Activated T-helper 1 cell treated with anti-CD3 and anti-CD28 coated beads, Interleukin-12 subunit alpha, Interleukin-12 subunit beta, Interleukin-2, Interleukin-4 antibody, amounts not matched to agents 30 ng/mL and 10 ng/mL and 1 ng/mL, durations not matched to agents 14 hours and 24 hours and 36 hours (primary cell): ENCODE data around the gene SCAMP4. TPM values are rescaled to one million over a fixed set of nuclear protein-coding genes. Genes with fewer than 3 reads are reported as not detected.

Source experiments
- DNase-seq: peaks from one replicate; pipeline ENCODE4 v3.0.0; 2021; ENCODE audit warnings: low spot score
- H3K27ac Mint-ChIP-seq: one replicate; pipeline ENCODE4 v1.8.0; 2021; ENCODE audit warnings: mild to moderate bottlenecking, mixed read lengths
- H3K27me3 Mint-ChIP-seq: one replicate; pipeline ENCODE4 v1.8.0; 2022; ENCODE audit warnings: mild to moderate bottlenecking, moderate library complexity, mixed read lengths; ENCODE audit not compliant: insufficient read depth
- H3K36me3 Mint-ChIP-seq: one replicate; pipeline ENCODE4 v1.8.0; 2021; ENCODE audit warnings: low read depth, mixed read lengths
- H3K4me1 Mint-ChIP-seq: one replicate; pipeline ENCODE4 v1.8.0; 2021; ENCODE audit warnings: low read depth, mixed read lengths
- H3K4me3 Mint-ChIP-seq: one replicate; pipeline ENCODE4 v1.8.0; 2021; ENCODE audit warnings: mild to moderate bottlenecking, moderate library complexity, mixed read lengths
- H3K9me3 Mint-ChIP-seq: one replicate; pipeline ENCODE4 v1.8.0; 2021; ENCODE audit warnings: mixed read lengths
- intact Hi-C: fragments of 100-400 bp; cut with micrococcal nuclease; formaldehyde crosslinking; loops from one replicate; pipeline ENCODE4 v1.15.1; 2024
- total RNA-seq: library from RNA; stranded (reverse); gene quantifications from 2 replicates; pipeline ENCODE4 v1.2.3, GENCODE V29; 2022

SCAMP4 gene
- total RNA-seq, 1 donor from 2014 or later = 41.5 TPM

- Mint-ChIP-seq H3K27ac (peak overlapping the region; percentile 68), H3K27me3 (peaks cover 1% of the 10 kb centered on the region), H3K4me1 (peaks cover 17% of the 10 kb centered on the region), H3K9me3 (no peaks in the 10 kb centered on the region), H3K4me3 (peak overlapping the region; percentile 51), H3K36me3 (no peaks in the 10 kb centered on the region)
- intact Hi-C loops = loop anchor here (2.0 kb wide), 1 partner anchor 164 kb away; no protein-coding TSS in a partner anchor
- no peak for DNase-seq
Observed at GRCh38 chr19:1896508-1896907, 8.7 kb upstream of the SCAMP4 start.

GRCh38 chr19:1901940-1902404, 3.2 kb upstream of the SCAMP4 start:
- H3K4me3 Mint-ChIP-seq = no peak overlapping the region
- H3K9me3 Mint-ChIP-seq = no peaks in the 10 kb centered on the region
- no peak overlapping the region for H3K27ac Mint-ChIP-seq
- H3K36me3 Mint-ChIP-seq = no peaks in the 10 kb centered on the region
- H3K4me1 Mint-ChIP-seq = peaks cover 31% of the 10 kb centered on the region
- no peak for DNase-seq
- intact Hi-C loops = no loop called here
- no peaks in the 10 kb centered on the region for H3K27me3 Mint-ChIP-seq

- Mint-ChIP-seq H3K9me3 (no peaks in the 10 kb centered on the region), H3K36me3 (no peaks in the 10 kb centered on the region), H3K4me3 (peak overlapping the region; percentile 11), H3K4me1 (peaks cover 24% of the 10 kb centered on the region), H3K27ac (peak overlapping the region; percentile 61), H3K27me3 (no peaks in the 10 kb centered on the region)
- intact Hi-C loops = no loop called here
- DNase-seq = no peak
Observed at GRCh38 chr19:1902923-1903322, 2.3 kb upstream of the SCAMP4 start.

GRCh38 chr19:1904860-1905109, 414 bp upstream of the SCAMP4 start:
- Mint-ChIP-seq H3K27me3 (no peaks in the 10 kb centered on the region), H3K27ac (peak overlapping the region; percentile 80)

GRCh38 chr19:1905863-1906375, 720 bp downstream of the SCAMP4 start:
- peak overlapping the region; percentile 90 for H3K4me3 Mint-ChIP-seq
- no peak for DNase-seq
- H3K36me3 Mint-ChIP-seq = peaks cover 3% of the 10 kb centered on the region
- peak overlapping the region; percentile 80 for H3K27ac Mint-ChIP-seq
- H3K9me3 Mint-ChIP-seq = no peaks in the 10 kb centered on the region
- no peaks in the 10 kb centered on the region for H3K27me3 Mint-ChIP-seq
- intact Hi-C loops = loop anchor here (1.0 to 2.0 kb wide), 7 partner anchors 9 to 245 kb away; partner anchors contain the start of genes ABHD17A, AP3D1 and REXO1
- peaks cover 29% of the 10 kb centered on the region for H3K4me1 Mint-ChIP-seq

More at GRCh38 chr19:1904860-1905109, 414 bp upstream of the SCAMP4 start:
- Mint-ChIP-seq H3K4me1 (peaks cover 24% of the 10 kb centered on the region), H3K4me3 (peak overlapping the region; percentile 83), H3K36me3 (peaks cover 2% of the 10 kb centered on the region), H3K9me3 (no peaks in the 10 kb centered on the region)
- intact Hi-C loops = loop anchor here (1.0 to 2.0 kb wide), 7 partner anchors 7 to 247 kb away; partner anchors contain the start of genes ABHD17A, AP3D1 and REXO1
- no peak for DNase-seq

GRCh38 chr19:1906985-1907562, 1.9 kb downstream of the SCAMP4 start:
- intact Hi-C loops = no loop called here
- peaks cover 3% of the 10 kb centered on the region for H3K36me3 Mint-ChIP-seq
- H3K9me3 Mint-ChIP-seq = no peaks in the 10 kb centered on the region
- peaks cover 29% of the 10 kb centered on the region for H3K4me1 Mint-ChIP-seq
- no peak overlapping the region for H3K27ac Mint-ChIP-seq
- no peak for DNase-seq
- no peaks in the 10 kb centered on the region for H3K27me3 Mint-ChIP-seq
- peak overlapping the region; percentile 64 for H3K4me3 Mint-ChIP-seq

- peaks cover 3% of the 10 kb centered on the region for H3K36me3 Mint-ChIP-seq
- H3K4me3 Mint-ChIP-seq = no peak overlapping the region
- no peak for DNase-seq
- no peaks in the 10 kb centered on the region for H3K9me3 Mint-ChIP-seq
- H3K27ac Mint-ChIP-seq = no peak overlapping the region
- H3K27me3 Mint-ChIP-seq = no peaks in the 10 kb centered on the region
- peaks cover 29% of the 10 kb centered on the region for H3K4me1 Mint-ChIP-seq
- intact Hi-C loops = no loop called here
Observed at GRCh38 chr19:1907563-1908363, 2.6 kb downstream of the SCAMP4 start.

- Mint-ChIP-seq H3K4me1 (peaks cover 23% of the 10 kb centered on the region), H3K36me3 (peaks cover 3% of the 10 kb centered on the region), H3K9me3 (no peaks in the 10 kb centered on the region), H3K27me3 (no peaks in the 10 kb centered on the region), H3K27ac (no peak overlapping the region), H3K4me3 (no peak overlapping the region)
- intact Hi-C loops = no loop called here
- DNase-seq = no peak
Observed at GRCh38 chr19:1908364-1908678, 3.1 kb downstream of the SCAMP4 start.

- Mint-ChIP-seq H3K27ac (no peak overlapping the region), H3K36me3 (peaks cover 3% of the 10 kb centered on the region), H3K4me3 (no peak overlapping the region), H3K9me3 (no peaks in the 10 kb centered on the region), H3K27me3 (no peaks in the 10 kb centered on the region), H3K4me1 (peaks cover 11% of the 10 kb centered on the region)
- intact Hi-C loops = no loop called here
- no peak for DNase-seq
Observed at GRCh38 chr19:1909761-1910080, 4.5 kb downstream of the SCAMP4 start.

- H3K9me3 Mint-ChIP-seq = no peaks in the 10 kb centered on the region
- peaks cover 11% of the 10 kb centered on the region for H3K4me1 Mint-ChIP-seq
- no peaks in the 10 kb centered on the region for H3K27me3 Mint-ChIP-seq
- intact Hi-C loops = no loop called here
- peaks cover 3% of the 10 kb centered on the region for H3K36me3 Mint-ChIP-seq
- H3K27ac Mint-ChIP-seq = peak overlapping the region; percentile 53
- H3K4me3 Mint-ChIP-seq = no peak overlapping the region
- DNase-seq = no peak
Observed at GRCh38 chr19:1910177-1910576, 5.0 kb downstream of the SCAMP4 start.

- no peak for DNase-seq
- Mint-ChIP-seq H3K9me3 (no peaks in the 10 kb centered on the region), H3K27me3 (no peaks in the 10 kb centered on the region), H3K36me3 (peaks cover 3% of the 10 kb centered on the region), H3K4me3 (no peak overlapping the region), H3K4me1 (peaks cover 6% of the 10 kb centered on the region), H3K27ac (no peak overlapping the region)
- intact Hi-C loops = no loop called here
Observed at GRCh38 chr19:1911098-1911497, 5.9 kb downstream of the SCAMP4 start.

- H3K27ac Mint-ChIP-seq = no peak overlapping the region
- peaks cover 5% of the 10 kb centered on the region for H3K4me1 Mint-ChIP-seq
- intact Hi-C loops = no loop called here
- peaks cover 3% of the 10 kb centered on the region for H3K36me3 Mint-ChIP-seq
- no peaks in the 10 kb centered on the region for H3K27me3 Mint-ChIP-seq
- no peaks in the 10 kb centered on the region for H3K9me3 Mint-ChIP-seq
- no peak for DNase-seq
- H3K4me3 Mint-ChIP-seq = no peak overlapping the region
Observed at GRCh38 chr19:1911995-1912394, 6.8 kb downstream of the SCAMP4 start.

- DNase-seq = no peak
- H3K36me3 Mint-ChIP-seq = peaks cover 3% of the 10 kb centered on the region
- no peak overlapping the region for H3K4me3 Mint-ChIP-seq
- no peaks in the 10 kb centered on the region for H3K9me3 Mint-ChIP-seq
- intact Hi-C loops = no loop called here
- peaks cover 5% of the 10 kb centered on the region for H3K4me1 Mint-ChIP-seq
- no peak overlapping the region for H3K27ac Mint-ChIP-seq
- no peaks in the 10 kb centered on the region for H3K27me3 Mint-ChIP-seq
Observed at GRCh38 chr19:1912760-1913505, 7.7 kb downstream of the SCAMP4 start.
